ENCODE data around the gene NODAL. TPM values are rescaled to one million over a fixed set of nuclear protein-coding genes. Genes with fewer than 3 reads are reported as not detected.

Gene NODAL
- total RNA-seq, 1 donor from 2014 or later = not detected

DNA sequence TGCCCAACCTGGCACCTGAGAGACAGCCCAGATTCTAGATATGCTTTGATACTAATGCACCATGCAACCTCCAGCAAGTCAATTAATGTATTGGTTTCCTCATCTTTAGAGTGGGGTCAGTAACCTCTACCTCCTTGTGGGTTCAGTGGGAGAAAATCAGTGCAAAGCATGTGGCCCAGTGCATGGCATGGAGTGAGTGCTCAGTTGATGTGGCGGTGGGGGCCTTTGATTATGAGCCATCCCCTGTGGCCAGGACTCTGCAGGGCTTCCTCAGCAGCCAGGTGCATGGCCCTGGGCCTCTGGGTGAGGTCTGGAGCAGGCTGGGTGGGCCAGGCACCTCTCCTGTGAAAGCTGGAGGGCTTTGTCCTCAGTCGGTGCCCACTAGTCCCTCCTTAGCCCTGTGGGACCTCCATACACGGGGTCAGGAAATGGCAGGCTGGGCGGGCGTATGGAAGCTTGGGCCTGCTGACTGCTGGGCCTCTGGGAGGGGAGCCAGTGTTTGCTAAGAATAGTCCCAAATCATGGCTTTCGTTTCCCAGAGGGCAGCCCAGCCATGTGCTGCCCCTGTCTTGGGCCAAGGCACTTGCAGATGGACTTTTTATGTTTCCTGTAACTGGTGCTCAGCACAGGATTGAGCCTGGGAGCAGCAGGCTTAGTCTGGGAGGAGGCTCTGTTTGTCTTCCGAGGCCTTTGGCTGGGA is 40.5 kb upstream of the NODAL start:
- Mint-ChIP-seq H3K27me3 (peaks cover 43% of the 10 kb centered on the region), H3K4me1 (ENCODE audit: low read depth) (no peaks in the 10 kb centered on the region), H3K27ac (no peak overlapping the region), H3K36me3 (ENCODE audit: insufficient read depth) (no peaks in the 10 kb centered on the region), H3K4me3 (ENCODE audit: low read depth) (no peak overlapping the region), H3K9me3 (ENCODE audit: low read depth) (no peaks in the 10 kb centered on the region)
- DNase-seq (ENCODE audit: low spot score, unreplicated experiment) = no peak
- TF ChIP-seq, protein P1, sequence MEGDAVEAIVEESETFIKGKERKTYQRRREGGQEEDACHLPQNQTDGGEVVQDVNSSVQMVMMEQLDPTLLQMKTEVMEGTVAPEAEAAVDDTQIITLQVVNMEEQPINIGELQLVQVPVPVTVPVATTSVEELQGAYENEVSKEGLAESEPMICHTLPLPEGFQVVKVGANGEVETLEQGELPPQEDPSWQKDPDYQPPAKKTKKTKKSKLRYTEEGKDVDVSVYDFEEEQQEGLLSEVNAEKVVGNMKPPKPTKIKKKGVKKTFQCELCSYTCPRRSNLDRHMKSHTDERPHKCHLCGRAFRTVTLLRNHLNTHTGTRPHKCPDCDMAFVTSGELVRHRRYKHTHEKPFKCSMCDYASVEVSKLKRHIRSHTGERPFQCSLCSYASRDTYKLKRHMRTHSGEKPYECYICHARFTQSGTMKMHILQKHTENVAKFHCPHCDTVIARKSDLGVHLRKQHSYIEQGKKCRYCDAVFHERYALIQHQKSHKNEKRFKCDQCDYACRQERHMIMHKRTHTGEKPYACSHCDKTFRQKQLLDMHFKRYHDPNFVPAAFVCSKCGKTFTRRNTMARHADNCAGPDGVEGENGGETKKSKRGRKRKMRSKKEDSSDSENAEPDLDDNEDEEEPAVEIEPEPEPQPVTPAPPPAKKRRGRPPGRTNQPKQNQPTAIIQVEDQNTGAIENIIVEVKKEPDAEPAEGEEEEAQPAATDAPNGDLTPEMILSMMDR (IDR thresholded peaks at IDR 0.05; ENCODE audit: unreplicated experiment) = no peak

DNA sequence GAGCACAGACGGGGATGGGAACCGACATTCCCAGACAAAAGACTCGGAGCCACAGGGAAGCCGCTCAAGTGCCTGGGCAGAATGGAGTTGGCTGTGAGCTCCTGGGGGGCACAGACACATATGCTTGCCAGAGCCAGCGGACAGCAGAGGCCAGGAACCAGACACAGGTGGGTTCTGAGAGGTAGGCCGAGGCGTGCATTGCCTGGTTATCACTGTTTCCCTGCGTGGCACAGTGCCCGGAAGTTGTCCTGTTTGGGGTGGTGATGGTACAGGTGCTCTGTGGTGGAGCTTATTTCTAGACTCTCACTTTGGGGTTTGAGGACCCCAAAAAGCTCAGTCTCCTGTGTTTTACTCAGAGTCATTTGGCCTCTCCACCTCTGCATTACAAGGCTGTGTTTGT is 39.6 kb upstream of the NODAL start:
- H3K4me1 Mint-ChIP-seq (ENCODE audit: low read depth) = no peaks in the 10 kb centered on the region
- peaks cover 52% of the 10 kb centered on the region for H3K27me3 Mint-ChIP-seq
- peak overlapping the region; percentile 50 for H3K27ac Mint-ChIP-seq
- TF ChIP-seq, protein P1 (IDR thresholded peaks at IDR 0.05; ENCODE audit: unreplicated experiment) = no peak
- H3K9me3 Mint-ChIP-seq (ENCODE audit: low read depth) = no peaks in the 10 kb centered on the region
- no peak for DNase-seq (ENCODE audit: low spot score, unreplicated experiment)
- H3K4me3 Mint-ChIP-seq (ENCODE audit: low read depth) = no peak overlapping the region
- H3K36me3 Mint-ChIP-seq (ENCODE audit: insufficient read depth) = no peaks in the 10 kb centered on the region

DNA sequence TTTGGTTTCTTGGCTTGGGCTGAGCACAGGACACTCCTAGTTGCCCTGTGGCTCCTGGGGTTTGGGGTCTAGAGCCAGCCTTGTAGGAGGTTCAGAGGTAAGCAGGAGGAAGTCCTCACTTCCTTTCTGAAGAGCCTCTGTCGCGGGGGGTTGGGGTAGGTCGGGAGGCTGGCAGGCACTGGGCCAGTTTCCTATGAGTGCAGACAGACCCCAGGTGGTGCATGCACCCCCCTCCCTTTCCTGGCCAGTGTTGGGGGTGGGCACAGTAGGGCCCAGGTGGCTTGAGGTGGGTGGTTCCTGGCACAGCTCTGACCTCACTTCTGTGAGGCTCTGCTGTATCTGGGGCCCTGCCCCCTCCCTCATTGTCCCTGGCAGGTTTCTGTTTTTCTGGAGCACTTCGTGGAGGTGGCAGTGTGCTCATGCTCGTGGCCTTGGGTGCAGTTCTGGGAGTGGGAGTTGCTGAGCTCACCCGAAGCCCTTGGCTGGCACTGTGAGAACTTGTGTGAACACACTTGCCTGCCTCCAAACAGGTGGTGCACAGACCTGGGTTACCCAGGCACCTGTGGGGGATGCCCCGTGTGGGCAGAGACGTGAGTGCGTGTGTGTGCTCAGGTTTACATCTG is 38.9 kb upstream of the NODAL start:
- TF ChIP-seq, protein P1 (IDR thresholded peaks at IDR 0.05; ENCODE audit: unreplicated experiment) = no peak
- no peaks in the 10 kb centered on the region for H3K9me3 Mint-ChIP-seq (ENCODE audit: low read depth)
- H3K36me3 Mint-ChIP-seq (ENCODE audit: insufficient read depth) = no peaks in the 10 kb centered on the region
- H3K4me1 Mint-ChIP-seq (ENCODE audit: low read depth) = no peaks in the 10 kb centered on the region
- H3K27me3 Mint-ChIP-seq = peaks cover 60% of the 10 kb centered on the region
- peak overlapping the region; percentile 14 for H3K4me3 Mint-ChIP-seq (ENCODE audit: low read depth)
- no peak overlapping the region for H3K27ac Mint-ChIP-seq
- no peak for DNase-seq (ENCODE audit: low spot score, unreplicated experiment)

DNA sequence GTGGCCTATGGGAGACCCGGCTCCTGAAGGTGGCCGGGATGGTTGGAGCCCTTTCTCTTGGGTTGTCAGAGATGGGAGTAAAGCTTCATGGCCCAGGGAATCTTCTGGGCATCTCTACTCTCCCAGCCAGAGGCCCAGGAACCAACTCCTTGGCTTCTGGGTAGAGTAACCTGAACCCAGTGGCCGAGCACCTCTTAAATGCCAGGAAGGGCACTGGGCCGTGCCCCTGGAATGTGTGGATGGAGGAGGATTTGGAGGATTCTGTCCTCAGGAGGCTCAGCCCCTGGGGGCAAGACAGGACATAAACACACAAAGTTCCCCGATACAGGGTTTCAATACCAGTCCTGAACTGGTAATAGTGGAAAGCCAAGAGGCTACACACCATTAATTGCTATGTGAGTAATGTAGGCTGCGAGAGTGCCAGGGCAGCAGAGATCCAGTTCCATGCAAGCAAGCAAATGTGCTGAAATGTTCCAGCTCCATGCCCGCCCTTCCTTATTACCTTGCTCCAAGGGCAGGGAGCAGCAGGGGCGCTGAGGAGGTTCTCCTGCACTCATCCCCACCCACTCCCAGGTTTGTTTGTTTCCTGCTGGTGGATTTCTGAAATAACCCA is 38.3 kb upstream of the NODAL start:
- peak overlapping the region; percentile 64 for H3K4me3 Mint-ChIP-seq (ENCODE audit: low read depth)
- no peak overlapping the region for H3K27ac Mint-ChIP-seq
- TF ChIP-seq, protein P1 (IDR thresholded peaks at IDR 0.05; ENCODE audit: unreplicated experiment) = no peak
- no peak for DNase-seq (ENCODE audit: low spot score, unreplicated experiment)
- H3K9me3 Mint-ChIP-seq (ENCODE audit: low read depth) = no peaks in the 10 kb centered on the region
- H3K36me3 Mint-ChIP-seq (ENCODE audit: insufficient read depth) = no peaks in the 10 kb centered on the region
- no peaks in the 10 kb centered on the region for H3K4me1 Mint-ChIP-seq (ENCODE audit: low read depth)
- H3K27me3 Mint-ChIP-seq = peaks cover 66% of the 10 kb centered on the region

DNA sequence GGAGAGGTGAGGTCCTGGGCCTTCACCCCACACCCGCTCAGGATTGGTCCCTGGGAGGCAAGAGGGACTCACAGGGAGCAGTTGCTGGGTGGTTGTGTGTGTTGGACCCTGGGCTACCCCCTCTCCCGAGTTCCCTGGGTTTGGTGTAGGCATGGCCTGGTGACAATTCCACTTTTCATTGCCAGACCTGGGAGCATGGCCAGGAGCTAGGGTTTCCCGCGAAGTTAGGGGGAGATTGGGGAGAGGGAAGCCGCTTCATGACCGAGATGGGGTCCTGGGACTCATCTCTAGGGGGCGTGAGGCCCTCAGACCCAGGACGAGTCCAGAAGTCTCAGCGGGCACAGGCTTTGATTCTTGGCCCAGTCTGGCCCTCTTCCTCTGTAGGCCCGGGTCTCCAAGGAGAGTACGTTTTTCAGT is 37.7 kb upstream of the NODAL start:
- no peak for DNase-seq (ENCODE audit: low spot score, unreplicated experiment)
- H3K27ac Mint-ChIP-seq = no peak overlapping the region

More for the DNA sequence above, 37.7 kb upstream of the NODAL start:
- peaks cover 71% of the 10 kb centered on the region for H3K27me3 Mint-ChIP-seq
- peak overlapping the region; percentile 64 for H3K4me3 Mint-ChIP-seq (ENCODE audit: low read depth)
- H3K4me1 Mint-ChIP-seq (ENCODE audit: low read depth) = no peaks in the 10 kb centered on the region
- no peaks in the 10 kb centered on the region for H3K36me3 Mint-ChIP-seq (ENCODE audit: insufficient read depth)
- TF ChIP-seq, protein P1 (IDR thresholded peaks at IDR 0.05; ENCODE audit: unreplicated experiment) = peak; percentile 10
- no peaks in the 10 kb centered on the region for H3K9me3 Mint-ChIP-seq (ENCODE audit: low read depth)
